ENCODE measurements around the gene MFSD6L. TPM values are rescaled to one million over a fixed set of nuclear protein-coding genes. Genes with fewer than 3 reads are reported as not detected.

Gene MFSD6L
- polyA plus RNA-seq (2012; ENCODE audit: insufficient read depth, insufficient read length) = not detected

DNA sequence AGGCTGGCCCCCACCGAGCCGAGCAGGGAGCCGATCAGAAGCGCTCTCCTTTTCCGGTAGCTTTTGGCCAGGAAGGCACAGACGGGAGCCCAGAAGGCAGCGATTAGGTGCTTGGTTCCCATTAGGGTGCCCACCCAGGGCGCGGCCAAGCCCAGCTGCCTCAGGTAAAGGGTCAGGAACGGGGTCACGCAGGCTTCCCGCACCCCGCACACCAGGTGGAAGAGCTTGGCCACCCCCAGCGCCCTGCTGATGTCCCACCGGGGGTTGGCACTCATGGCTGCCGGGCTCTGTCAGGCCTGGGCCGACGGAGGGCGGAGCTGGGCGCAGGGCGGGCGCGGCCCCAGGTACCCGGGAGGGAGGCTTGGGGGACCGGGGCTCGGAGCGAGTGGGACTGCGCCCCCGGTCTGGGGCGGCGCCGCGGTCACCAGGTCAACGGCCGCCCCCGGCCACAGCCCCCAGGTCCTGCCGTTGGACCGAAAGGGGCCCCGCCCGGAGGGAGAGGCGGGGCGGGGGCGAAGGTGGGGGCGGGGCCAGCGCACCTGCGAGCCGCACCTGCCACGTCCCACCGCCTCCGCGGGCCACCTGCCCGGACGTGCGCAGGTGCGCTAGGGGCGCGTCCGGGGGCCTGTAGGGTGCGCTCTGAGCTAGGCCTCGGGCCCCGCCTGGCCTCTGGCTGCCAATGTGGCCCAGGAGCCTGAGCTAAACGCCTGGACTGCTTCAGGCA, at the start of gene MFSD6L:
Gene MFSD6L (minus strand): TSS at position 520 of the 724 bp plus-strand sequence. CDS start 245 bp downstream, at position 275.
- H3K4me3 ChIP-seq (ENCODE audit: low read length) = no peak within 1 kb of the TSS
- DNase-seq (ENCODE audit: low read depth, low spot score) = no peak

DNA sequence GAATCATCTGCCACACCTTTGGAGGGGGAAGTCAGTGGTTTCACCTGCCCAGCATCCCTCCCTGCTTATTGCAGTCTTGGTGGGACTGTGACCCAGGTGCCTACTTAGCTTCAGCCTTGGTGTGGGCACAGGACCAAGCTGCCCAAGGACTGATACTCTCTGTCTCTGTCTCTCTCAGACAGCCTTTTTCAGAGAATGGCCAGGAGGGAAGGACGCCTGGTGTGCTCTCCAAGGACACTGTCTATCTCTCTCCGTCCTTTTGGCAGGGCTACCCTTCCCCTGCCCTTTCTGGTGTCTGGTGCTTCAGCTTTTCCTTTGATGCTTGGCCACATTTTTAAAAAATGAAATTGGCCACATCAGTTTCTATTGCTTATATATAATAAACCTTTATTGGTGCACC, 48.7 kb upstream of the MFSD6L start:
- H3K4me3 ChIP-seq (ENCODE audit: low read length) = no peak overlapping the region

GRCh38 chr17:8846768-8847211, 47.6 kb upstream of the MFSD6L start:
- no peak overlapping the region for H3K4me3 ChIP-seq (ENCODE audit: low read length)
- DNase-seq (ENCODE audit: low read depth, low spot score) = peak; percentile 45

More for the DNA sequence above, 48.7 kb upstream of the MFSD6L start:
- no peak for DNase-seq (ENCODE audit: low read depth, low spot score)

DNA sequence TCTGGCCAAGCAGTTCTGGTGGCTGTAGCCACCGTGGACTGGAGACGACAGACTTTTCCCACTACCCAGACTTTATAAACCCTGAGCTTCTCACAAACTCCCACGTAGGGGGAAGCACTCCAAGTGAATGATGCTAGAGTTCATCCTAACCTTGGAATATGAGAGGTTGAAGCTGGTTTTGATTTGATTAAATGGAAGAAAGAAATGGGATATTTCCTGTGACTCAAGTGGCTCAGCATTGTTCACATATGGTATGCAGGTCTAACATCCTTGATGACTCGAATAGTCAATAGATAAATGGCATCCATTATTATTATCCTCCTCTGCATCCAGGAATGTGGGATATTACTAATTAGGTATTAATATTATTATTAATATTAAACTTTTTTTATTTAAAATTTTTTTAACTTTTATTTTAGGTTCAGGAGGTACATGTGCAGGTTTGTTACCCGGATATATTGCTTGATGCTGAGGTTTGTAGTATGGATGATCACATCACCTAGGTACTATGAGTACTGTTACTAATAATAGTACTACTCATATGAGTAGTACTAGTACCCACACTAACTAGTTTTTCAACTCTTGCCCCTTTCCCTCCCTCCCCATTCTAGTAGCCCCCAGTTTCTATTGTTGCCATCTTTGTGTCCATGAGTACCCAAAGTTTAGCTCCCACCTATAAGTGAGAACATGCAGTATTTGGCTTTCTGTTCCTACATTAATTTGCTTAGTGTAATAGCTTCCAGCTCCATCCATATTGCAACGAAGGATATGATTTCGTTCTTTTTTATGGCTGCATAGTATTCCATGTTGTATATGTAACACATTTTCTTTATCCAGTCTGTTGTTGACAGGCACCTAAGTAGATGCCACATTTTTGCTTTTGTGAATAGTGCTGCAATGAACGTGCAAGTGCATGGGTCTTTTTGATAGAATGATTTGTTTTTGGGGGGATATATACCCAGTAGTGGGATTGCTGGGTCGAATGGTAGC, 45.4 kb upstream of the MFSD6L start:
- DNase-seq (ENCODE audit: low read depth, low spot score) = no peak

GRCh38 chr17:8843344-8843743, 44.2 kb upstream of the MFSD6L start:
- no peak overlapping the region for H3K4me3 ChIP-seq (ENCODE audit: low read length)
- DNase-seq (ENCODE audit: low read depth, low spot score) = no peak

More for the DNA sequence above, 45.4 kb upstream of the MFSD6L start:
- H3K4me3 ChIP-seq (ENCODE audit: low read length) = no peak overlapping the region

- no peak overlapping the region for H3K4me3 ChIP-seq (ENCODE audit: low read length)
- DNase-seq (ENCODE audit: low read depth, low spot score) = no peak
These were observed 42.7 kb upstream of the MFSD6L start for GRCh38 chr17:8841844-8842243.

- no peak for DNase-seq (ENCODE audit: low read depth, low spot score)
- no peak overlapping the region for H3K4me3 ChIP-seq (ENCODE audit: low read length)
These were observed 40.3 kb upstream of the MFSD6L start for GRCh38 chr17:8839410-8839935.

GRCh38 chr17:8838551-8839095, 39.5 kb upstream of the MFSD6L start:
- no peak for DNase-seq (ENCODE audit: low read depth, low spot score)
- no peak overlapping the region for H3K4me3 ChIP-seq (ENCODE audit: low read length)

DNA sequence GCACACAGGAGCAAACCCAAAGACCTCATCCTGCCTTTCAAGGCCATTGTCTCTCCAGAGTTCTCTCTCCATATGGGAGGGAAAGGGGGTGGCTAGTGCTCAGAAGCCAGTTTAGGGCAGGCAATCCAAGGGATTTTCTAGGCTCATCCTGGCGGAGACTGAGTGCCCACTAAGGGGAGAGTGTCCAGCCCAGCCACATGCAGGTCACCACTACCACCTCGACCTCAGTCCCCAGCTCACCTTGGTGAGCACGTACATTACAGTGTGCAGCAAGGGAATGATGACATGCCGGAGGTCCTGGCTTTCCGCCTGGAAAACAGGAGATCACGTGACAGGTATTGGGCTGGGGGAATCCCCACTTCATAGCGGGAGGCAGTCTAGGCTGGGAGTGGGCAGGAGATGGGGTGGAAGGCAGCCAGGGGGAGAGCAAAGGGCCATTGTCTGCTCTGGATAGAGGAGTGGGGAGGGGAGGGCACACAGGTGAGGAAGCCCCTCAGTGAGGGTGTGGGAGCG, 38.5 kb upstream of the MFSD6L start:
- H3K4me3 ChIP-seq (ENCODE audit: low read length) = no peak overlapping the region
- DNase-seq (ENCODE audit: low read depth, low spot score) = no peak

DNA sequence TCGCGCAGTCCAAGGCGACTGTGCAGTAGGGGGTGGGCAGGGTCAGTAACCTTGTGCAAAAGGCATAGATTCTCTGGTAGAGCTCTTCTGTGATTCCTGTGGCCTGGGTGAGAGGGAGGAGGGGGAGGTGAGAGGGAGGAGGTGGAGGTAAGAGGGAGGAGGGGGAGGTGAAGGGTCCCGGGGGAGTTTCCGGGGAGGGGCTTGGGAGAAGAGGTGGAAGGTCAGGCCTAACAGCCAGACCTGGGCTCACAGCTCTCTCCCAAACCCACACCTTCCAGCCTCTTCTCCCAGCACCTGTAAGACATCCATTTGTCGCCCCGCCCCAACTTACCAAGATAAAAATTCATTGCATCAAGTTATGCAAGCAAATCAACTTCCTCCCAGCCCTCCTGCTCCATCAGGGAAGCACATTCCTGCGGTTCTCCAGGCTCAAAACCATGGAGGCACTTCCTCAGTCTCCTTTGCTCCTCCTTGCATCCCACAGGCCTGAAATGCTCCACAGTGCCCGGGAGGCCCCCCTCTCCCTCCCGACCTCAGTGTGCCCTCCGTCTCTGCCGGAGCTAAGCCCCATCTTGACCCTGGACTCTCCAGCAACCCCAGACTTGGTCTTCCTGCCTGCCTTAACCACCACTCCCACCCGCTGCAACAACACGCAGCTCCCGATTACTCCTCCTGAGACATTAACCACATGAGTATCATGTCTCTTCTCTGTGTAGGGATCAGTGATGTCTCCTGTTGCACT, 37.8 kb upstream of the MFSD6L start:
- H3K4me3 ChIP-seq (ENCODE audit: low read length) = no peak overlapping the region
- no peak for DNase-seq (ENCODE audit: low read depth, low spot score)

GRCh38 chr17:8835631-8836364, 36.6 kb upstream of the MFSD6L start:
- H3K4me3 ChIP-seq (ENCODE audit: low read length) = no peak overlapping the region
- DNase-seq (ENCODE audit: low read depth, low spot score) = no peak

DNA sequence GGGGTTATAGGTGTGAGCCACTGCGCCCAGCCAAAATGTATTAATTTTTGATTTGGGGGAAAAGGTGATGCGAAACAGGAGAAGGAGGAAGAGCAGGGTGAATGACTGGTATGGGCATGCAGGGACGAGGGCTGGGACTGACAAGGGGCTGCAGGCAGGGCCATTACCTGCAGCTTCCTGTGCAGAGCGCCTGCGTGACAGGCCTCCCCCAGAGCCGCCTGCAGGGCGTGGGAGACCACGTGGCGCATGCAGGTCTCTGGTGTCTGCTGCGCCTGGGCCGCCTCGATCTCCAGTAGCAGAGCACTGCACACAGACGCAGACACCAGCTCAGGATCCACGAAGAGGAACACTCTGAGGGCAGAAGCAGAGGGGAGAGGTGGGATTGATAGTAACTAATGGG, 35.9 kb upstream of the MFSD6L start:
- H3K4me3 ChIP-seq (ENCODE audit: low read length) = no peak overlapping the region
- DNase-seq (ENCODE audit: low read depth, low spot score) = no peak

DNA sequence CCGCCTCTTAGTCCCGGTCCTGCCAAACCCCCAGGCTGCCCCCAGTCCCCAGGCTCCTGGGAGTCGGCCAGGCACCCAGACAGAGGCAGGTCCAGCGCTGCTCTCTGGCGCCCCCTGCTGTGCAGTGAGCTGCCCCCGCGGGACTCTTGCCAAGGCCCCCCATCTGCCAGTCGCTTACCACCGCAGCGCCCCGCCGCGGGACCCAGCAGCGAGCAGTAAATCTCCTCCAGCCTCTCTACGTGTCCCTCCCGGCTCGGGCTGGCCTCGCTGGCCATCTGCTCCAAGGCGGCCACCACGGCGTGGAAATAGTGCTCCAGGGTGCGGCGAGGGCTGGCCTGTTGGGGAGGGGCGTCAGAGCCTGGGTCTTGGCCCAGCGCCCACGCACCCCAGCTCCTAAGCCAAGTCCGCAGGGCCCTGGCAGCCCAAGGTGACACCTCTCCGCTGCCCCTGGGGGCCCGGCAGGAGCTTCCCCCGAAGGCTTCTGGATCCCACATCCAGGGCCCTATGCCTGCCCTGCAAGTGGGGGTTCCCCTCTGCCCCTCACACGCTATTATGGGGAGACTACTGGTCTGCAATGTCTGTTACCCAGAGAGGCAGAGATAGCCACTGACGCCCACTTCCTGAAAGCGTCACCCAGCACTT, 33.7 kb upstream of the MFSD6L start:
- DNase-seq (ENCODE audit: low read depth, low spot score) = no peak
- H3K4me3 ChIP-seq (ENCODE audit: low read length) = no peak overlapping the region

GRCh38 chr17:8831234-8831849, 32.2 kb upstream of the MFSD6L start:
- no peak overlapping the region for H3K4me3 ChIP-seq (ENCODE audit: low read length)
- no peak for DNase-seq (ENCODE audit: low read depth, low spot score)

DNA sequence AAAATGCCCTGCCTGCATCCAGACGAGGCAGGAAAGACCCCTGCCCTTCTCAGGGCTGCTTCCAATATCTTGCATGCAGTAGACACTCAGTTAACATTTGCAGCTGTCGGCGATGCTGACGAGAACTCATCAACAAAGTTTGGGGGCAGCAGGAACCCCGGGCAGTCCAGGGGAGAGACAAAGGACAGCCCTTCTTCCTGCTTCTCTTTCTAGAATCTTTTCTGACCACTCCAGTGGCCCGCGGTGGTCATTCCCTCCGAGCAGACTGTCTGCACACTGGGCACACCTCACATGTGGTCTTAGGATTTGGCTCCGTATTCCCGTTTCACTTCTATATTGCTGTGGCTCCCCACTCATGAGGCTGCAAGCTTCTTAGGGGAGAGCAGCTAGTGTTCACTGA, 31.0 kb upstream of the MFSD6L start:
- DNase-seq (ENCODE audit: low read depth, low spot score) = no peak
- no peak overlapping the region for H3K4me3 ChIP-seq (ENCODE audit: low read length)

DNA sequence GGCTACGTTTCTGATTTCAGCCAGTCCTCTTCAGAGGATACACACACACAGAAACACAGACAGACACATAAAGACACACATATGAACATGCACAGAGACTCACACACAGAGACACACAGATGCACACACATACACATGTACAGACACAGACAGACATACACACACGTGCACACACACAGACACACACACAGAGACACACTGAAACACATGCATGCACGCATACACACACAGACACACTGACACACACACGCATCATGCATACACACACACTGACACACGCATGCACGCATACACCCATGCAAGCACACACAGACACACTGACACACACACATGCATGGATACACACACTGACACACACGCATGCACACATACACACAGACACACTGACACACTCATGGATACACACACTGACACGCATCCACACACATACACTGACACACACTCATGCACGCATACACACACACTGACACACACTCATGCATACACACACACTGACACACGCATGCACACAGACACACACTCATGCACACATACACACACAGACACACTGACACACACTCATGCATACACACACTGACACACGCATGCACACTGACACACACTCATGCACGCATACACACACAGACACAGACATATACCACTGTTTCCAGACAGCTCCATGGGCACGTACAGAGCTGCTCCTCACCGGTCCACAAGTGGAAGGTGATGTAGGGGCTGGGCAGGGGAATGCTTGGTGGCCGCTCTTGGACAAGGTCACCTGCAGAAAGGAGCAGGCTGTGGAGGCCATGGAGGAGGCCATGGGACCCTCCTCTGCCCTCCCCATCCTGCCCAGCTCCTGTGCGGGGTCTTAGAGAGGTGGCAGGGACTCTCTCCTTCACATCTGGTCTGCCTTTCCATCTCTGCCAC, 30.1 kb upstream of the MFSD6L start:
- DNase-seq (ENCODE audit: low read depth, low spot score) = no peak
- H3K4me3 ChIP-seq (ENCODE audit: low read length) = no peak overlapping the region
